Peyer's patch (tissue), 4 donors: Measurements from ENCODE around the gene SGMS1. TPM values are rescaled to one million over a fixed set of nuclear protein-coding genes. Genes with fewer than 3 reads are reported as not detected.
"Not testable (repeated sequence)": the region's sequence is repeated elsewhere in the genome, so short reads cannot be mapped to it uniquely, and the experiment has no call there.

Experiments used
- DNase-seq, 3 donors: peaks; one replicate each; pipeline ENCODE4 v3.0.0-alpha.2; 2017 to 2019
- H3K27ac ChIP-seq, 4 donors: fragments of 200-600 bp; sonication (generic); one replicate each; pipeline ENCODE4 v1.5.1; 2016 to 2019
- H3K27me3 ChIP-seq, 2 donors: fragments of 200-600 bp; sonication (generic); one replicate each; pipeline ENCODE4 v1.5.1; 2019
- H3K36me3 ChIP-seq, 3 donors: fragments of 200-600 bp; sonication (generic); one replicate each; pipeline ENCODE4 v1.5.1; 2016 to 2019
- H3K4me1 ChIP-seq, 4 donors: fragments of 200-600 bp; sonication (generic); one replicate each; pipeline ENCODE4 v1.5.1; 2016 to 2019
- H3K4me3 ChIP-seq, 4 donors: fragments of 200-600 bp; sonication (generic); 1 replicate in 3 of 4; 2 replicates in 1 of 4; pipeline ENCODE4 v1.5.1; 2016 to 2019; ENCODE audit warnings: mild to moderate bottlenecking in 1 of 4
- H3K9me3 ChIP-seq, 4 donors: fragments of 200-600 bp; sonication (generic); one replicate each; pipeline ENCODE4 v1.5.1; 2016 to 2019; ENCODE audit warnings: mild to moderate bottlenecking in 1 of 4
- CTCF ChIP-seq, 6 experiments: fragments of 450-650 bp in 4 of 6; fragments of 200-600 bp in 2 of 6; sonication (generic) in 1 of 6; IDR thresholded peaks; one replicate each; pipeline ENCODE4 v1.5.1; 2017 to 2019; ENCODE audit warnings: antibody characterized with exemption in 6 of 6, mild to moderate bottlenecking in 3 of 6, moderate library complexity in 1 of 6
- POLR2A ChIP-seq, 2 donors: fragments of 450-650 bp; IDR thresholded peaks; one replicate each; pipeline ENCODE4 v1.5.1; 2017; ENCODE audit warnings: antibody characterized with exemption in 2 of 2, mild to moderate bottlenecking in 2 of 2, moderate library complexity in 2 of 2
- total RNA-seq, 4 donors: library from RNA; depleted of rRNA; stranded (reverse); fragments of >200 nt; gene quantifications; one replicate each; pipeline ENCODE4 v1.1.0, GENCODE V29; 2016

SGMS1 gene
- total RNA-seq, 4 donors from 2014 or later, result 73.4 to 117 (median 88.4) TPM

GRCh38 chr10:50452603-50453002 is 171.2 kb downstream of the SGMS1 start:
- H3K27me3 ChIP-seq, result no peaks in the 10 kb centered on the region
- no peak for TF ChIP-seq POLR2A (IDR thresholded peaks at IDR 0.05)
- no peak for TF ChIP-seq CTCF (IDR thresholded peaks at IDR 0.05)
- no peak for DNase-seq
- no peaks in the 10 kb centered on the region for H3K4me1 ChIP-seq
- no peak overlapping the region for H3K27ac ChIP-seq
- no peaks in the 10 kb centered on the region for H3K36me3 ChIP-seq
- no peaks in the 10 kb centered on the region for H3K9me3 ChIP-seq
- no peak overlapping the region for H3K4me3 ChIP-seq

GRCh38 chr10:50447691-50448090 is 176.1 kb downstream of the SGMS1 start:
- no peak for TF ChIP-seq POLR2A (IDR thresholded peaks at IDR 0.05)
- TF ChIP-seq CTCF (IDR thresholded peaks at IDR 0.05), result no peak

GRCh38 chr10:50445777-50446176 is 178.0 kb downstream of the SGMS1 start:
- H3K36me3 ChIP-seq, H3K4me3 ChIP-seq, H3K27ac ChIP-seq, H3K9me3 ChIP-seq, H3K27me3 ChIP-seq, DNase-seq, H3K4me1 ChIP-seq: not testable (repeated sequence)

More at GRCh38 chr10:50447691-50448090, 176.1 kb downstream of the SGMS1 start:
- Histone ChIP-seq H3K9me3 (no peaks in the 10 kb centered on the region), H3K27me3 (no peaks in the 10 kb centered on the region), H3K36me3 (no peaks in the 10 kb centered on the region), H3K4me1 (no peaks in the 10 kb centered on the region), H3K4me3 (no peak overlapping the region), H3K27ac (no peak overlapping the region)
- no peak for DNase-seq

GRCh38 chr10:50440489-50440888 is 183.3 kb downstream of the SGMS1 start:
- no peak overlapping the region for H3K27ac ChIP-seq
- no peaks in the 10 kb centered on the region for H3K4me1 ChIP-seq
- no peaks in the 10 kb centered on the region for H3K36me3 ChIP-seq
- no peak for DNase-seq
- TF ChIP-seq CTCF (IDR thresholded peaks at IDR 0.05), result no peak
- no peak for TF ChIP-seq POLR2A (IDR thresholded peaks at IDR 0.05)
- no peaks in the 10 kb centered on the region for H3K9me3 ChIP-seq
- no peak overlapping the region for H3K4me3 ChIP-seq
- no peaks in the 10 kb centered on the region for H3K27me3 ChIP-seq

GRCh38 chr10:50439806-50440205 is 183.9 kb downstream of the SGMS1 start:
- Histone ChIP-seq H3K4me1 (no peaks in the 10 kb centered on the region), H3K4me3 (no peak overlapping the region), H3K27me3 (no peaks in the 10 kb centered on the region), H3K36me3 (no peaks in the 10 kb centered on the region), H3K27ac (no peak overlapping the region), H3K9me3 (no peaks in the 10 kb centered on the region)
- TF ChIP-seq POLR2A (IDR thresholded peaks at IDR 0.05) (no peak), CTCF (IDR thresholded peaks at IDR 0.05) (no peak)
- no peak for DNase-seq

GRCh38 chr10:50439187-50439586 is 184.6 kb downstream of the SGMS1 start:
- Histone ChIP-seq H3K27me3 (no peaks in the 10 kb centered on the region), H3K4me3 (no peak overlapping the region), H3K36me3 (no peaks in the 10 kb centered on the region), H3K4me1 (no peaks in the 10 kb centered on the region), H3K27ac (no peak overlapping the region), H3K9me3 (no peaks in the 10 kb centered on the region)
- TF ChIP-seq POLR2A (IDR thresholded peaks at IDR 0.05), result no peak
- no peak for TF ChIP-seq CTCF (IDR thresholded peaks at IDR 0.05)
- DNase-seq, result no peak
